ENCODE measurements around the gene DHRS4. TPM values are rescaled to one million over a fixed set of nuclear protein-coding genes. Genes with fewer than 3 reads are reported as not detected.
A peak's percentile ranks its signal among the peaks of the same experiment; 100 is the strongest.

The DHRS4 gene
- total RNA-seq (10 to 100 TPM; 20.3 to 48.5 (median 30.3) TPM), polyA plus RNA-seq (10 to 100 TPM; 36.2 to 76.3 TPM)
- long read RNA-seq, donor 1, transcript DHRS4-203 (5 exons, 727 nt) = minor isoform, 7 of 48 reads
- long read RNA-seq, donor 1, transcript DHRS4-201 (8 exons, 1,443 nt) = major isoform, 27 of 48 reads
- long read RNA-seq, donor 1, partial matches to known transcripts = 7 of 48 reads
- long read RNA-seq, donor 1, other reads (novel, unspliced or antisense) = 6 of 48 reads
- long read RNA-seq, donor 2, transcript DHRS4-201 (8 exons, 1,443 nt) = major isoform, 53 of 80 reads
- long read RNA-seq, donor 2, transcript DHRS4-203 (5 exons, 727 nt) = minor isoform, 14 of 80 reads
- long read RNA-seq, donor 2, partial matches to known transcripts = 3 of 80 reads
- long read RNA-seq, donor 2, other reads (novel, unspliced or antisense) = 6 of 80 reads
- long read RNA-seq, donor 3, transcript DHRS4-201 (8 exons, 1,443 nt) = minor isoform, 11 of 31 reads
- long read RNA-seq, donor 3, transcript DHRS4-203 (5 exons, 727 nt) = major isoform, 13 of 31 reads
- long read RNA-seq, donor 3, partial matches to known transcripts = 1 of 31 reads
- long read RNA-seq, donor 3, other reads (novel, unspliced or antisense) = 5 of 31 reads

GRCh38 chr14:23953464-23954278, at the start of gene DHRS4:
TSS of gene DHRS4 (plus strand) at chr14:23953770. CDS start at chr14:23953789, 19 bp downstream.
- ATAC-seq (peak; percentile 98 to 99 (median 99)), DNase-seq (peak; percentile 84 to 91 (median 86))
- Histone ChIP-seq H3K4me1 (peaks cover 0 to 27% (median 11%) of the 10 kb centered on the region in 12 donors), H3K36me3 (peaks cover 0 to 28% (median 9%) of the 10 kb centered on the region in 9 donors), H3K27me3 (no peaks in the 10 kb centered on the region), H3K9me3 (peaks cover 0 to 16% (median 0%) of the 10 kb centered on the region in 12 donors), H3K27ac (peak within 1 kb of the TSS; percentile 19 to 95 (median 88)), H3K4me3 (peak within 1 kb of the TSS; percentile 49 to 92 (median 84))
- TF ChIP-seq CTCF (IDR thresholded peaks at IDR 0.05) (peak; percentile 74 to 94 (median 88)), POLR2A (IDR thresholded peaks at IDR 0.05) (peak in 1 of 2 donors; percentile 53)
- WGBS, 4 donors = 0% methylated on average over 24 to 44 of the region's 44 CpGs
- intact Hi-C loops (cut with DNase I) = loop anchor here in 1 of 10 donors (10.0 kb wide), 1 partner anchor 51 kb away; no protein-coding TSS in a partner anchor

- intact Hi-C loops (cut with DNase I) = loop anchor here in 4 of 10 donors (5.0 to 10.0 kb wide), 4 partner anchors 183 to 323 kb away; no protein-coding TSS in a partner anchor
- 55 to 63% (median 60%) methylated on average over 6 to 7 of the region's 7 CpGs for WGBS, 4 donors
- no peaks in the 10 kb centered on the region for H3K36me3 ChIP-seq
- DNase-seq = no peak
- peak in 3 of 4 donors; percentile 34 to 45 (median 39) for ATAC-seq
- H3K4me3 ChIP-seq = no peak overlapping the region
- TF ChIP-seq POLR2A (IDR thresholded peaks at IDR 0.05) = no peak
- TF ChIP-seq CTCF (IDR thresholded peaks at IDR 0.05) = peak; percentile 32 to 53 (median 44)
- H3K27ac ChIP-seq = no peak overlapping the region
- H3K9me3 ChIP-seq = no peaks in the 10 kb centered on the region
- H3K27me3 ChIP-seq = peaks cover 0 to 6% (median 0%) of the 10 kb centered on the region in 9 donors
- H3K4me1 ChIP-seq = peaks cover 0 to under 1% (median 0%) of the 10 kb centered on the region in 12 donors
Observed at GRCh38 chr14:23910101-23910875, 43.3 kb upstream of the DHRS4 start.

- no peak overlapping the region for H3K27ac ChIP-seq
- ATAC-seq (no peak), DNase-seq (no peak)
- intact Hi-C loops (cut with DNase I) = loop anchor here in 5 of 10 donors (1.0 to 10.0 kb wide), 5 partner anchors 184 to 324 kb away; no protein-coding TSS in a partner anchor
- peaks cover 0 to 6% (median 0%) of the 10 kb centered on the region in 12 donors for H3K4me1 ChIP-seq
- no peaks in the 10 kb centered on the region for H3K9me3 ChIP-seq
- no peak overlapping the region for H3K4me3 ChIP-seq
- H3K36me3 ChIP-seq = no peaks in the 10 kb centered on the region
- TF ChIP-seq POLR2A (IDR thresholded peaks at IDR 0.05) = no peak
- peak in 1 of 12 donors; percentile 4 for TF ChIP-seq CTCF (IDR thresholded peaks at IDR 0.05)
- 71 to 93% (median 87%) methylated on average over 3 of the region's 3 CpGs for WGBS, 4 donors
- H3K27me3 ChIP-seq = peaks cover 0 to 6% (median 0%) of the 10 kb centered on the region in 9 donors
Observed at GRCh38 chr14:23910876-23911210, 42.7 kb upstream of the DHRS4 start.

Data from heart left ventricle (tissue), 16 donors.